Ishikawa (cell line): ENCODE measurements around the gene HPS5.

Experiments used
- CEBPB ChIP-seq: IDR thresholded peaks from 2 replicates; pipeline ENCODE4 v1.6.1; 2012
- EGR1 ChIP-seq: IDR thresholded peaks from 2 replicates; pipeline ENCODE4 v1.6.1; 2012
- EP300 ChIP-seq: IDR thresholded peaks from 2 replicates; pipeline ENCODE4 v1.6.1; 2012; ENCODE audit warnings: borderline replicate concordance
- FOXM1 ChIP-seq: IDR thresholded peaks from 2 replicates; pipeline ENCODE4 v1.6.1; 2012; ENCODE audit warnings: low read depth, borderline replicate concordance
- MAX ChIP-seq: IDR thresholded peaks from 2 replicates; pipeline ENCODE4 v1.6.1; 2012
- RAD21 ChIP-seq: IDR thresholded peaks from 2 replicates; pipeline ENCODE4 v1.6.1; 2012; ENCODE audit warnings: low read depth
- REST ChIP-seq: IDR thresholded peaks from 2 replicates; pipeline ENCODE4 v1.6.1; 2012; ENCODE audit warnings: low read depth, mild to moderate bottlenecking
- TAF1 ChIP-seq: IDR thresholded peaks from 2 replicates; pipeline ENCODE4 v1.6.1; 2012; ENCODE audit warnings: low read depth, mild to moderate bottlenecking
- TCF12 ChIP-seq: IDR thresholded peaks from 2 replicates; pipeline ENCODE4 v1.6.1; 2012; ENCODE audit warnings: low read depth
- USF1 ChIP-seq: IDR thresholded peaks from 2 replicates; pipeline ENCODE4 v1.6.1; 2012

DNA sequence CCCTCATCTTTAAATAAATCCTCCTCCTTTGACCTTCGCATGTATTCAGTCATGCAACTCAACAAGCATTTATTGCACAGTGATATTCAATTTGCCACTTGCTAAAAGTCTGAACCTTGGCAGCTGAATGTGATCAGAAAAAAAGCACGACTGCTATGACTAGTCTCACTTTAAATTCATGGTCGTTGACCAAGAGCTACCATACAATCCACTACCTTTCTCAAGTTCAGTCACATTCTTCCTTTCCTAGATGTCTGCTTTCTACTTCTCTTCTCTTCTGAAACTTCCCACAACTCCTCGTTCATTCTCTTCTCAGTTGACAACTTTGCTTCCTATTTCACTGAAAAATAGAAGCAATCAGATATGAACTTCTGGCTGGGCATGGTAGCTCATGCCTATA is 57.9 kb downstream of the HPS5 start:
- TF ChIP-seq REST, result no peak
- TF ChIP-seq RAD21, result no peak
- TF ChIP-seq MAX, result no peak
- no peak for TF ChIP-seq EP300
- TF ChIP-seq TCF12, result no peak
- TF ChIP-seq EGR1, result no peak
- TF ChIP-seq CEBPB, result no peak
- no peak for TF ChIP-seq FOXM1
- no peak for TF ChIP-seq USF1
- no peak for TF ChIP-seq TAF1
